Liver (tissue), 9 donors: Measurements from ENCODE around the gene TRIAP1. TPM values are rescaled to one million over a fixed set of nuclear protein-coding genes. Genes with fewer than 3 reads are reported as not detected.

Experiments used
- DNase-seq: peaks from one replicate; pipeline ENCODE4 v3.0.0-alpha.2; 2017; ENCODE audit warnings: low spot score
- H3K27ac ChIP-seq, 2 donors: one replicate each; pipeline ENCODE4 v1.7.0; 2013; ENCODE audit warnings: inconsistent platforms in 2 of 2, low read length in 2 of 2, control low read depth in 1 of 2, low read depth in 1 of 2, mild to moderate bottlenecking in 1 of 2
- H3K27me3 ChIP-seq, 4 donors: one replicate each; pipeline versions ENCODE4 v1.6.1 to v1.7.0; 2013; ENCODE audit warnings: low read length in 3 of 4, inconsistent platforms in 1 of 4, mild to moderate bottlenecking in 1 of 4, moderate library complexity in 1 of 4; ENCODE audit not compliant: control insufficient read depth in 4 of 4, insufficient read depth in 4 of 4
- H3K36me3 ChIP-seq, 4 donors: one replicate each; pipeline versions ENCODE4 v1.6.1 to v1.7.0; 2013; ENCODE audit warnings: low read length in 3 of 4, mild to moderate bottlenecking in 3 of 4, low read depth in 1 of 4, moderate library complexity in 1 of 4; ENCODE audit not compliant: control insufficient read depth in 4 of 4, insufficient read depth in 3 of 4
- H3K4me1 ChIP-seq, 4 donors: one replicate each; pipeline versions ENCODE4 v1.6.1 to v1.7.0; 2013; ENCODE audit warnings: low read length in 3 of 4, mild to moderate bottlenecking in 3 of 4, moderate library complexity in 1 of 4; ENCODE audit not compliant: control insufficient read depth in 4 of 4, insufficient read depth in 4 of 4
- H3K4me3 ChIP-seq, 3 donors: one replicate each; pipeline versions ENCODE4 v1.6.1 to v1.7.0; 2013; ENCODE audit warnings: low read length in 3 of 3, control low read depth in 1 of 3, low read depth in 1 of 3, mild to moderate bottlenecking in 1 of 3
- H3K9ac ChIP-seq, 2 donors: one replicate each; pipeline ENCODE4 v1.7.0; 2013; ENCODE audit warnings: low read length in 2 of 2, mild to moderate bottlenecking in 2 of 2, moderate library complexity in 2 of 2, control low read depth in 1 of 2, low read depth in 1 of 2
- H3K9me3 ChIP-seq, 4 donors: one replicate each; pipeline versions ENCODE4 v1.6.1 to v1.7.0; 2013; ENCODE audit warnings: low read length in 3 of 4; ENCODE audit not compliant: control insufficient read depth in 4 of 4
- ATF3 ChIP-seq: IDR thresholded peaks from 2 replicates; pipeline ENCODE4 v1.6.1; 2016; ENCODE audit warnings: antibody characterized with exemption
- CTCF ChIP-seq: fragments of 150-350 bp; IDR thresholded peaks from 2 replicates; pipeline ENCODE4 v1.5.1; 2017; ENCODE audit warnings: improper control_type of control experiment, low read depth, low read length; ENCODE audit not compliant: missing input control
- EGR1 ChIP-seq, 2 donors: IDR thresholded peaks; 2 replicates each; pipeline ENCODE4 v1.6.1; 2016 to 2018; ENCODE audit warnings: antibody characterized with exemption in 2 of 2, low read depth in 2 of 2
- FOXA1 ChIP-seq: IDR thresholded peaks from 2 replicates; pipeline ENCODE4 v1.6.1; 2016; ENCODE audit warnings: antibody characterized with exemption
- HNF4A ChIP-seq, 2 donors: conservative IDR thresholded peaks; 2 replicates each; pipeline ENCODE4 v1.6.1; 2016; ENCODE audit warnings: antibody characterized with exemption in 2 of 2, mild to moderate bottlenecking in 2 of 2
- HNF4G ChIP-seq: IDR thresholded peaks from 2 replicates; pipeline ENCODE4 v1.6.1; 2016; ENCODE audit warnings: antibody characterized with exemption
- JUND ChIP-seq, 2 donors: IDR thresholded peaks; 2 replicates each; pipeline ENCODE4 v1.6.1; 2016; ENCODE audit warnings: antibody characterized with exemption in 2 of 2
- MAX ChIP-seq: IDR thresholded peaks from 2 replicates; pipeline ENCODE4 v1.6.1; 2016; ENCODE audit warnings: antibody characterized with exemption
- NR2F2 ChIP-seq: IDR thresholded peaks from 2 replicates; pipeline ENCODE4 v1.6.1; 2016; ENCODE audit warnings: antibody characterized with exemption
- RAD21 ChIP-seq, 2 donors: IDR thresholded peaks; 2 replicates each; pipeline ENCODE4 v1.6.1; 2016; ENCODE audit warnings: antibody characterized with exemption in 2 of 2, mild to moderate bottlenecking in 2 of 2
- RXRA ChIP-seq, 2 donors: IDR thresholded peaks; 2 replicates each; pipeline ENCODE4 v1.6.1; 2017 to 2018; ENCODE audit warnings: antibody characterized with exemption in 2 of 2, mild to moderate bottlenecking in 1 of 2
- SP1 ChIP-seq: IDR thresholded peaks from 2 replicates; pipeline ENCODE4 v1.6.1; 2018; ENCODE audit warnings: antibody characterized with exemption, mild to moderate bottlenecking
- TAF1 ChIP-seq: conservative IDR thresholded peaks from 2 replicates; pipeline ENCODE4 v1.6.1; 2016; ENCODE audit warnings: antibody characterized with exemption, mild to moderate bottlenecking
- YY1 ChIP-seq: IDR thresholded peaks from 2 replicates; pipeline ENCODE4 v1.6.1; 2016; ENCODE audit warnings: antibody characterized with exemption, mild to moderate bottlenecking
- ZBTB33 ChIP-seq: IDR thresholded peaks from 2 replicates; pipeline ENCODE4 v1.6.1; 2016; ENCODE audit warnings: antibody characterized with exemption
- WGBS: extraction: QIAGEN DNeasy Blood & Tissue Kit; methylation state at CpG from one replicate; pipeline ENCODE4 v1.1.7; 2013; 5-methylcytosine and 5-hydroxymethylcytosine counted together
- polyA plus RNA-seq, 2 donors: library from polyadenylated mRNA; stranded (reverse) in 1 of 2; unstranded in 1 of 2; fragments of 200-250 nt in 1 of 2; fragments of >200 nt in 1 of 2; fragmentation: Nextera tagmentation in 1 of 2; extraction: Ambion mirVana in 1 of 2; gene quantifications; one replicate each; pipeline versions ENCODE4 v1.2.1 to v1.2.3, GENCODE V29; 2013 to 2015
- total RNA-seq, 2 donors: library from RNA; depleted of rRNA; stranded (reverse); fragments of >200 nt; gene quantifications; one replicate each; pipeline ENCODE4 v1.2.3, GENCODE V29; 2014
- donor health status: healthy.
- donor health status: healthy.
- donor health status: healthy.
- donor health status: healthy.
- donor health status: healthy.

The TRIAP1 gene
- total and polyA plus RNA-seq, 4 donors = 11.9 to 39.9 (median 19.0) TPM

- H3K4me1 ChIP-seq = no peaks in the 10 kb centered on the region
- no peaks in the 10 kb centered on the region for H3K9me3 ChIP-seq
- H3K4me3 ChIP-seq = no peak overlapping the region
- WGBS = 84% methylated on average over 3 of the region's 3 CpGs
- no peaks in the 10 kb centered on the region for H3K36me3 ChIP-seq
- H3K27ac ChIP-seq = no peak overlapping the region
- H3K27me3 ChIP-seq = no peaks in the 10 kb centered on the region
- TF ChIP-seq FOXA1 (no peak), HNF4G (no peak)
- DNase-seq = no peak
- H3K9ac ChIP-seq = no peak overlapping the region
Observed at GRCh38 chr12:120406069-120406468, 40.1 kb downstream of the TRIAP1 start.

GRCh38 chr12:120404271-120404670, 41.9 kb downstream of the TRIAP1 start:
- H3K27ac ChIP-seq = no peak overlapping the region
- H3K36me3 ChIP-seq = no peaks in the 10 kb centered on the region
- no peak overlapping the region for H3K4me3 ChIP-seq
- no peak for DNase-seq
- no peaks in the 10 kb centered on the region for H3K27me3 ChIP-seq
- no peaks in the 10 kb centered on the region for H3K4me1 ChIP-seq
- H3K9ac ChIP-seq = no peak overlapping the region
- no peak for TF ChIP-seq MAX
- TF ChIP-seq JUND (IDR thresholded peaks at IDR 0.05) = no peak
- TF ChIP-seq HNF4G = no peak
- no peak for TF ChIP-seq SP1
- no peak for TF ChIP-seq NR2F2
- no peak for TF ChIP-seq EGR1 (IDR thresholded peaks at IDR 0.05; ENCODE audit: low read depth in 2 of 2)
- no peak for TF ChIP-seq ATF3
- TF ChIP-seq FOXA1 = no peak
- no peak for TF ChIP-seq RAD21 (IDR thresholded peaks at IDR 0.05)
- TF ChIP-seq HNF4A (conservative IDR thresholded peaks at IDR 0.05) = no peak
- no peak for TF ChIP-seq YY1
- no peak for TF ChIP-seq TAF1
- no peak for TF ChIP-seq ZBTB33
- TF ChIP-seq CTCF = no peak
- 88% methylated on average over 1 of the region's 1 CpG for WGBS
- no peaks in the 10 kb centered on the region for H3K9me3 ChIP-seq

- no peak for DNase-seq
- no peak overlapping the region for H3K4me3 ChIP-seq
- no peaks in the 10 kb centered on the region for H3K27me3 ChIP-seq
- no peaks in the 10 kb centered on the region for H3K36me3 ChIP-seq
- no peak overlapping the region for H3K27ac ChIP-seq
- WGBS = 85% methylated on average over 3 of the region's 3 CpGs
- TF ChIP-seq NR2F2 = no peak
- TF ChIP-seq RXRA (IDR thresholded peaks at IDR 0.05) = no peak
- no peak for TF ChIP-seq RAD21 (IDR thresholded peaks at IDR 0.05)
- no peak for TF ChIP-seq CTCF
- no peak for TF ChIP-seq MAX
- no peaks in the 10 kb centered on the region for H3K4me1 ChIP-seq
- H3K9ac ChIP-seq = no peak overlapping the region
- no peaks in the 10 kb centered on the region for H3K9me3 ChIP-seq
Observed at GRCh38 chr12:120403869-120404268, 42.3 kb downstream of the TRIAP1 start.
